ENCODE data around the gene PDE1C.

PDE1C gene

DNA sequence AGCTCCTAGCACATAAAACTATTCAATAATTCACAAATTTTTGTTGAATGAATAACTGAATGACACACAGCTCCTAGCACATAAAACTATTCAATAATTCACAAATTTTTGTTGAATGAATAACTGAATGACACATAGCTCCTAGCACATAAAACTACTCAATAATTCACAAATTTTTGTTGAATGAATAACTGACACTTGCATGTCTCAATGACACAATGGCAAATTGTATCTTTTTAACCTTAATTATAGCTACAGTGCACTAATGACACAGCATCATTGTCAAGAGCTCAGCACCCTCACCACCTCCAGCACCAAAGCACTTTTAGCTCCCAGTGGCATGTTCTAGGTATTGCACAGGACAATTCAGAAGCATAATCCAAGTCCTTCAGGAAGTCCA is 131.6 kb downstream of the PDE1C start:
- DNase-seq (ENCODE audit: low read depth): no peak
- TF ChIP-seq, protein P1, sequence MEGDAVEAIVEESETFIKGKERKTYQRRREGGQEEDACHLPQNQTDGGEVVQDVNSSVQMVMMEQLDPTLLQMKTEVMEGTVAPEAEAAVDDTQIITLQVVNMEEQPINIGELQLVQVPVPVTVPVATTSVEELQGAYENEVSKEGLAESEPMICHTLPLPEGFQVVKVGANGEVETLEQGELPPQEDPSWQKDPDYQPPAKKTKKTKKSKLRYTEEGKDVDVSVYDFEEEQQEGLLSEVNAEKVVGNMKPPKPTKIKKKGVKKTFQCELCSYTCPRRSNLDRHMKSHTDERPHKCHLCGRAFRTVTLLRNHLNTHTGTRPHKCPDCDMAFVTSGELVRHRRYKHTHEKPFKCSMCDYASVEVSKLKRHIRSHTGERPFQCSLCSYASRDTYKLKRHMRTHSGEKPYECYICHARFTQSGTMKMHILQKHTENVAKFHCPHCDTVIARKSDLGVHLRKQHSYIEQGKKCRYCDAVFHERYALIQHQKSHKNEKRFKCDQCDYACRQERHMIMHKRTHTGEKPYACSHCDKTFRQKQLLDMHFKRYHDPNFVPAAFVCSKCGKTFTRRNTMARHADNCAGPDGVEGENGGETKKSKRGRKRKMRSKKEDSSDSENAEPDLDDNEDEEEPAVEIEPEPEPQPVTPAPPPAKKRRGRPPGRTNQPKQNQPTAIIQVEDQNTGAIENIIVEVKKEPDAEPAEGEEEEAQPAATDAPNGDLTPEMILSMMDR (IDR thresholded peaks at IDR 0.05; ENCODE audit: insufficient read depth, low read depth, low read length, missing control alignments): no peak

DNA sequence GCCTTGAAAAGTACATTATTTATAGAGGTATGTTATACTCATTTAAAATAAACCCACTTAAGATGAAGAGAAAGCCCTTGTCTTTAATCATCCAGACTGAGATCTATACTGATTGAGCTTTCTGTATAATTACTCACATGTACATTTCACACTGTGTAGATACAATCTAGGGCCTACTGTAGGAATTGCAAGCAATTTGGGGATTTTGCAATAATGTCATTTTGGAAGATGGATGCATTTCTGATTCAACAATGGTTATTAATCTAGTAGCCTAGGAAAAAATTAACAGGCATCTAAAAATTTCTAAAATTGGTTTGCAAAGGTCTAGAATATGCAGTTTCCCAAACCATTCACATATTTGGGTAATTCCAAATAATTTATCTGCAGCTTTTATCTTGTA is 132.2 kb downstream of the PDE1C start:
- no peak overlapping the region for H3K4me3 ChIP-seq (ENCODE audit: low read depth, low read length)
- no peak for DNase-seq (ENCODE audit: low read depth)

More for the DNA sequence above, 131.6 kb downstream of the PDE1C start:
- no peak overlapping the region for H3K4me3 ChIP-seq (ENCODE audit: low read depth, low read length)

DNA sequence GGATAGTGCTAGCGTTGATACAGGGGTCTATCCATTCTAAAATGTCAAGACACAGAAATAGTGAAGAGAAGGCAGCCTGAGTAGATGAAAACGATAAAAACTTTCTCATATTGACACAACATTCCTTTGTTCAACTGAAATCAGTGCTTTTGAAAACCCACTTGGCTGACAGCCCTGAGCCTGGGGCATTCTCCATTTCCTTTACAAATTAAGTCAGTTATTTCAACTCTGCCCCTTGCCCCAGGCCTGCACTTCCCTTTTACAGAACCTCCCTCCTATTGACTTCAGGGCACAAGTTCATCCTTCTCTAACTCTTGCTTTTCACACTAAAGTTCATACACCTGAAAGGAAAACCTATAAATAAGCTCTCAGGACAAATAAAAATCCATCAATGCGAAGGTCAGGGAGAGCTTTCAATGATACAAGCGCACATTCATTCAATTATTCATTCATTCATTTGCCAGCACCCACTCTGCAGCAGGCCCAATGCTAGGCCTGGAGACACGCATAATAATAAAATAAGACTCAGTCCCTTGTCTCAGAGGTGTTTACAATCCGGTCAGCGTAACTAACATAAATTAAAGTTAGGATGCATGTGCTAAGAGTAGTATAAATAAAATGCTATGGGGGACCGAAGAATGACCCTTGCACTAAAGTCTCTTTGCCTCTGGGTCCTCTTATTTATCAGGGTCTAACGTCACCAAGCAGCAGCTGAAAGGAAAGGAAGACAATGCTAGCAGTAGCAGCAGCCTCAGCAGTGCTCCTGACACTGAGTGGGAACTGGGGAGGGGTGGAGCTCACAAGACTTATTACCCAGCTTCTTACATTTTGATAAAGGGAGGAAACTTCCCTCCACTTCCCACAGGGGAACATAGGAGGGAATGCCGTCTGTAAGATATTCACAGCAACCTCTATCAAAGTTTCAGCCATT is 134.8 kb downstream of the PDE1C start:
- no peak overlapping the region for H3K4me3 ChIP-seq (ENCODE audit: low read depth, low read length)
- TF ChIP-seq, protein P1 (IDR thresholded peaks at IDR 0.05; ENCODE audit: insufficient read depth, low read depth, low read length, missing control alignments): no peak
- no peak for DNase-seq (ENCODE audit: low read depth)

More for the DNA sequence above, 132.2 kb downstream of the PDE1C start:
- TF ChIP-seq, protein P1 (IDR thresholded peaks at IDR 0.05; ENCODE audit: insufficient read depth, low read depth, low read length, missing control alignments): no peak

- TF ChIP-seq, protein P1 (IDR thresholded peaks at IDR 0.05; ENCODE audit: insufficient read depth, low read depth, low read length, missing control alignments): no peak
- no peak overlapping the region for H3K4me3 ChIP-seq (ENCODE audit: low read depth, low read length)
- DNase-seq (ENCODE audit: low read depth): no peak
These were observed 135.7 kb downstream of the PDE1C start for GRCh38 chr7:31934551-31934950.

DNA sequence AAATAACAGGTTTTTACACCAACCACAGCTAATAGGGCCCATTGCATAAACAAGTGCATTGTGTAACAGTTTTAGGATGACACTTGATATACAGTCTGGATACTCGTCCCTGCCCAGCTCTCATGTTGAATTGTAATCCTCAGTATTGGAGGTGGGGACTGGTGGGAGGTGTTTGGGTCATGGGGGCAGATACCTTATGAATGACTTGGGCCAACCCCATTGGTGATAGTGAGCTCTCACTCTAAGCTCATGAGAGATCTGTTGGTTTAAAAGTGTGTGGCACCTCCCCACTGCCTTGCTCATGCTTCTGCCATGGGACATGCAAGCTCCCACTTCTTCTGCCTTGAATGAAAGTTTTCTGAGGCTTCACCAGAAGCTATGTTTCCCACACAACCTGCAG is 136.7 kb downstream of the PDE1C start:
- DNase-seq (ENCODE audit: low read depth): no peak

DNA sequence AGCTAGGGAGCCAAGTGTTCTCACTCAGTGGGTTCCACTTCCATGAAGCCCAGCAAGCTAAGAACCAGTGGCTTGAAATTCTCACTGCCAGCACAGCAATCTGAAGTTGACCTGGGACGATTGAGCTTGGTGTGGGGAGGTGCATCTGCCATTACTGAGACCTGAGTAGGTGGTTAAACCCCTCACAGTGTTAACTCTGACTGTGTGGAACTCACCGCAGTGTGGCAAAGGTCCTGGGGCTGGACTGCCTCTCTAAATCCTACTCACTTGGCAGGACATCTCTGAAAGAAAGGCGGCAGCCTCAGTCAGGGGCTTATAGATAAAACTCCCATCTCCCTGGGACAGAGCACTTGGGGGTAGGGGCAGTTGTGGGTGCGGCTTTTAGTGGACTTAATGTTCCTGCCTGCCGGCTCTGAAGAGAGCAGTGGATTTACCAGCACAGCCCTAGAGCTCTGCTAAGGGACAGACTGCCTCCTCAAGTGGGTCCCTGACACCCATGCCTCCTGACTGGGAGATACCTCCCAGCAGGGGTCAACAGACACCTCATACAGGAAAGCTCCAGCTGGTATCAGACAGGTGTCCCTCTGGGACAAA is 143.1 kb downstream of the PDE1C start:
- H3K4me3 ChIP-seq (ENCODE audit: low read depth, low read length): no peak overlapping the region
- DNase-seq (ENCODE audit: low read depth): no peak
- TF ChIP-seq, protein P1 (IDR thresholded peaks at IDR 0.05; ENCODE audit: insufficient read depth, low read depth, low read length, missing control alignments): no peak

More for the DNA sequence above, 136.7 kb downstream of the PDE1C start:
- no peak overlapping the region for H3K4me3 ChIP-seq (ENCODE audit: low read depth, low read length)
- TF ChIP-seq, protein P1 (IDR thresholded peaks at IDR 0.05; ENCODE audit: insufficient read depth, low read depth, low read length, missing control alignments): no peak

Data from GM12865 (cell line).